Heart left ventricle (tissue), 13 donors: ENCODE measurements around the gene PRPSAP1.
A peak's percentile ranks its signal among the peaks of the same experiment; 100 is the strongest.

Source experiments
- CTCF ChIP-seq, 12 donors: fragments of 200-600 bp; sonication (generic) in 4 of 12; IDR thresholded peaks; one replicate each; pipeline versions ENCODE4 v1.5.0 to v1.8.0; 2018 to 2022; ENCODE audit warnings: antibody characterized with exemption in 12 of 12, mild to moderate bottlenecking in 5 of 12
- POLR2A ChIP-seq, 2 donors: fragments of 450-650 bp; IDR thresholded peaks; one replicate each; pipeline ENCODE4 v1.6.1; 2017; ENCODE audit warnings: antibody characterized with exemption in 2 of 2, mild to moderate bottlenecking in 2 of 2, moderate library complexity in 2 of 2
- donor health status: ischemic (EF 13 %, LVEDD 7.1; RV severe dilation, severe dysfunction).
- donor health status: DM: no; HTN: yes; CAD: no.
- donor health status: DM: no; HTN: no; CAD: no.
- donor health status: ischemic (EF 25% LVEDD 6.9; RV normal size, moderate dysfunction).
- donor health status: ischemic (EF 25% LVEDD 5.7; RV mildly dilated, moderate dysfunction).
- donor health status: ischemic (EF 35%, LVEDD 5.7; RV mildly dilated, moderate dysfunction).
- donor health status: nonischemic (EF 11% LVEDD 7.7; RV severe dilation, severe dysfunction).
- donor health status: DM: yes; HTN: yes; CAD: no.
- donor health status: PGD.
- donor health status: ischemic (EF 29% LVEDD 5.4; RV normal size, mild dysfunction).
- donor health status: nonischemic (EF 23%, LVEDD 6.1; RV moderate dilation, normal function).

DNA sequence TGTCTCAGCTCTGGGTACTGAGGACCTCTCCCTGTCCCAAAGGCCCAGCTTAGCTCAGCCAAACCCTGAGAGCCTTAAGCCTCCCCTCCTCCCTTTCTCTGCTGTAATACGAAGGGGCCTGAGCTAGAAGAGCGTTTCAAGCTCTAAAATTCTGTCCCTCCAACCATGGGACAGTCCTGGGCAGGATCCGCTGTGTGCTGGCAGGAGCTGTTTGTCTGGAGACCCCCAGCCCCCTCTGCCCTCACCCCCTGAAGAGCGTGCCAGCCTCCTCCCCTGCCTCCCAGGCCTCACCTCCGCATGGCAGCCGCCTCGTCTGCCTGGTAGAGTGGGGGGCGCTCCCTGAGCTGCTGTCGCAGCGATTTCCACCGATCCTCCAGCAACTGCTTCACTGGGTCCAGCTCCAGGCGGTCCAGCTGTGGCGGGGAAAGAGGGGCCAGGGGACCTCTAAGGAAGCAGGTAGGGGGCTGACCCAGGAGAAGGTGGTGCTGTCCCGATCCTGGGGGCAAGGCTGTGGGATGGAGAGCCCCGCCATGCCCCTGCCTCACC lies 73.9 kb downstream of the PRPSAP1 start:
- no peak for TF ChIP-seq POLR2A (IDR thresholded peaks at IDR 0.05)
- peak in 4 of 12 donors; percentile 1 to 13 (median 5) for TF ChIP-seq CTCF (IDR thresholded peaks at IDR 0.05)
